IMR-90 (cell line): ENCODE data around the gene NGEF. TPM values are rescaled to one million over a fixed set of nuclear protein-coding genes. Genes with fewer than 3 reads are reported as not detected.

Experiments used
- ATAC-seq: fragments of 200-7000 bp; cut with Tn5 transposase; 2 replicates; pipeline ENCODE4 v1.9.1; 2020; ENCODE audit warnings: low read depth, mild to moderate bottlenecking, moderate library complexity
- BruUV-seq: library from RNA; stranded (reverse); fragments of 400-500 nt; replicated peaks from 2 replicates; lab custom pipeline; 2021; lab: Mats Ljungman, UMichigan
- CTCF ChIA-PET: fragments of 300-600 bp; formaldehyde crosslinking; extraction: SDS; loops from one replicate; lab custom pipeline; 2021; ENCODE audit warnings: antibody characterized with exemption; lab: Yijun Ruan, JAX
- POLR2A ChIA-PET: fragments of 300-600 bp; sonication (Branson Sonifier 250); formaldehyde crosslinking; loops from one replicate; lab custom pipeline; 2022; ENCODE audit warnings: antibody characterized with exemption; ENCODE audit not compliant: unreplicated experiment; lab: Charles Lee
- DNase-seq: peaks from one replicate; pipeline ENCODE4 v3.0.0; 2013
- H2AFZ ChIP-seq: replicated peaks from 2 replicates; pipeline ENCODE3; 2013; ENCODE audit warnings: low read length, mild to moderate bottlenecking; ENCODE audit not compliant: poor library complexity
- H2AK5ac ChIP-seq: 2 replicates; pipeline ENCODE4 v1.6.1; 2013; ENCODE audit warnings: low read depth, low read length, inconsistent platforms
- H2AK9ac ChIP-seq: replicated peaks from 2 replicates; pipeline ENCODE3; 2013; ENCODE audit warnings: mild to moderate bottlenecking, low read depth, low read length, moderate library complexity; ENCODE audit not compliant: poor library complexity
- H2BK120ac ChIP-seq: 2 replicates; pipeline ENCODE4 v1.6.1; 2013; ENCODE audit warnings: low read depth, low read length, inconsistent platforms
- H2BK15ac ChIP-seq: 3 replicates; pipeline ENCODE4 v1.6.1; 2013; ENCODE audit warnings: low read depth, low read length, inconsistent platforms
- H2BK20ac ChIP-seq: 2 replicates; pipeline ENCODE4 v1.6.1; 2013; ENCODE audit warnings: low read depth, mild to moderate bottlenecking, inconsistent platforms, low read length, moderate library complexity
- H2BK5ac ChIP-seq: 2 replicates; pipeline ENCODE4 v1.6.1; 2013; ENCODE audit warnings: mild to moderate bottlenecking, low read depth, low read length, inconsistent platforms; ENCODE audit not compliant: poor library complexity, severe bottlenecking
- H3K14ac ChIP-seq: replicated peaks from 2 replicates; pipeline ENCODE4 v1.6.1; 2013; ENCODE audit warnings: low read depth, low read length, inconsistent platforms
- H3K18ac ChIP-seq: 2 replicates; pipeline ENCODE4 v1.6.1; 2013; ENCODE audit warnings: low read depth, low read length, control low read depth
- H3K23ac ChIP-seq: 2 replicates; pipeline ENCODE4 v1.6.1; 2013; ENCODE audit warnings: low read depth, low read length, inconsistent platforms
- H3K27ac ChIP-seq: 2 replicates; pipeline ENCODE4 v1.5.1; 2013; ENCODE audit warnings: mild to moderate bottlenecking, control low read depth, low read length; ENCODE audit not compliant: insufficient read depth
- H3K27me3 ChIP-seq: 2 replicates; pipeline ENCODE4 v1.6.1; 2013; ENCODE audit warnings: low read length; ENCODE audit not compliant: control insufficient read depth, insufficient read depth
- H3K36me3 ChIP-seq: 2 replicates; pipeline ENCODE4 v1.6.1; 2013; ENCODE audit warnings: low read length, mixed read lengths; ENCODE audit not compliant: control insufficient read depth, insufficient read depth
- H3K4ac ChIP-seq: 2 replicates; pipeline ENCODE4 v1.6.1; 2013; ENCODE audit warnings: low read depth, low read length, inconsistent platforms
- H3K4me1 ChIP-seq: 2 replicates; pipeline ENCODE4 v1.6.1; 2013; ENCODE audit warnings: low read length, mixed read lengths; ENCODE audit not compliant: control insufficient read depth, insufficient read depth
- H3K4me2 ChIP-seq: 2 replicates; pipeline ENCODE4 v1.6.1; 2013; ENCODE audit warnings: low read depth, mild to moderate bottlenecking, control low read depth, low read length, moderate library complexity
- H3K4me3 ChIP-seq: 2 replicates; pipeline ENCODE4 v1.5.1; 2013; ENCODE audit warnings: low read depth, mild to moderate bottlenecking, control low read depth, low read length, moderate library complexity; ENCODE audit not compliant: insufficient read depth
- H3K56ac ChIP-seq: 2 replicates; pipeline ENCODE4 v1.6.1; 2013; ENCODE audit warnings: low read length, inconsistent platforms; ENCODE audit not compliant: insufficient read depth; ENCODE audit errors: extremely low read depth
- H3K79me1 ChIP-seq, 2 experiments: 2 replicates each; pipeline ENCODE4 v1.6.1; 2013; ENCODE audit warnings: low read length in 2 of 2, inconsistent platforms in 1 of 2, low read depth in 1 of 2
- H3K9ac ChIP-seq: 2 replicates; pipeline ENCODE4 v1.6.1; 2013; ENCODE audit warnings: low read depth, low read length, control low read depth
- H3K9me1 ChIP-seq: 2 replicates; pipeline ENCODE4 v1.6.1; 2013; ENCODE audit warnings: low read length, inconsistent platforms; ENCODE audit not compliant: insufficient read depth
- H3K9me3 ChIP-seq: 2 replicates; pipeline ENCODE4 v1.6.1; 2013; ENCODE audit warnings: low read length; ENCODE audit not compliant: control insufficient read depth, insufficient read depth
- H4K20me1 ChIP-seq: 2 replicates; pipeline ENCODE4 v1.6.1; 2013; ENCODE audit warnings: low read length, inconsistent platforms; ENCODE audit not compliant: insufficient read depth
- H4K5ac ChIP-seq: 2 replicates; pipeline ENCODE4 v1.6.1; 2013; ENCODE audit warnings: mild to moderate bottlenecking, low read depth, low read length, control low read depth
- H4K8ac ChIP-seq, 2 experiments: 2 replicates each; pipeline ENCODE4 v1.6.1; 2013; ENCODE audit warnings: low read depth in 2 of 2, low read length in 2 of 2, control low read depth in 1 of 2, inconsistent platforms in 1 of 2
- H4K91ac ChIP-seq: 2 replicates; pipeline ENCODE4 v1.6.1; 2013; ENCODE audit warnings: low read depth, low read length, inconsistent platforms; ENCODE audit not compliant: insufficient read depth
- CEBPB ChIP-seq: IDR thresholded peaks from 2 replicates; pipeline ENCODE4 v1.6.1; 2012; ENCODE audit warnings: low read depth, low read length, improper control_type of control experiment
- CHD1 ChIP-seq: IDR thresholded peaks from 2 replicates; pipeline ENCODE4 v1.6.1; 2012; ENCODE audit warnings: low read depth, low read length, improper control_type of control experiment
- CTCF ChIP-seq: conservative IDR thresholded peaks from 2 replicates; pipeline ENCODE4 v1.5.1; 2012; ENCODE audit warnings: mild to moderate bottlenecking, low read depth, low read length, improper control_type of control experiment
- ELK1 ChIP-seq: fragments of 150-350 bp; IDR thresholded peaks from 2 replicates; pipeline ENCODE4 v1.6.1; 2016; ENCODE audit warnings: low read depth, mild to moderate bottlenecking, low read length, moderate library complexity, borderline replicate concordance
- FOS ChIP-seq: fragments of 150-350 bp; IDR thresholded peaks from 2 replicates; pipeline ENCODE4 v1.6.1; 2016; ENCODE audit warnings: low read depth, low read length
- MAFK ChIP-seq: IDR thresholded peaks from 2 replicates; pipeline ENCODE4 v1.6.1; 2012; ENCODE audit warnings: low read depth, low read length, improper control_type of control experiment
- MAZ ChIP-seq: IDR thresholded peaks from 2 replicates; pipeline ENCODE4 v1.6.1; 2012; ENCODE audit warnings: low read depth, mild to moderate bottlenecking, low read length, improper control_type of control experiment, moderate library complexity, borderline replicate concordance
- NFE2L2 ChIP-seq: fragments of 150-350 bp; IDR thresholded peaks from 2 replicates; pipeline ENCODE4 v1.6.1; 2016; ENCODE audit warnings: low read depth, mild to moderate bottlenecking, low read length
- POLR2A ChIP-seq: IDR thresholded peaks from 2 replicates; pipeline ENCODE4 v1.6.1; 2012; ENCODE audit warnings: mild to moderate bottlenecking, low read depth, low read length
- RAD21 ChIP-seq: IDR thresholded peaks from 2 replicates; pipeline ENCODE4 v1.6.1; 2012; ENCODE audit warnings: low read length, improper control_type of control experiment
- RFX5 ChIP-seq: IDR thresholded peaks from 2 replicates; pipeline ENCODE4 v1.8.0; 2012; ENCODE audit warnings: low read depth, mild to moderate bottlenecking, low read length, moderate library complexity
- USF2 ChIP-seq: fragments of 150-350 bp; IDR thresholded peaks from 2 replicates; pipeline ENCODE4 v1.6.1; 2017; ENCODE audit warnings: mild to moderate bottlenecking, antibody characterized with exemption, low read length, low read depth
- WGBS, 2 experiments: methylation state at CpG; one replicate each; pipeline versions ENCODE4 v1.1.5 to v1.1.7; 2013; ENCODE audit warnings: missing lambda C conversion rate in 2 of 2; ENCODE audit not compliant: insufficient read length in 1 of 2; ENCODE audit errors: extremely low coverage in 2 of 2; 5-methylcytosine and 5-hydroxymethylcytosine counted together
- dilution Hi-C: fragments of 300-500 bp; cut with HindIII; formaldehyde crosslinking; loops from one replicate; pipeline ENCODE4 v1.14.3; 2018; ENCODE audit warnings: low sequenced_read_pairs; ENCODE audit not compliant: unreplicated experiment
- in situ Hi-C: fragments of 300-500 bp; cut with MboI; formaldehyde crosslinking; loops from 3 replicates; pipeline ENCODE4 v1.14.3; 2019; ENCODE audit warnings: low sequenced_read_pairs, inconsistent platforms, mixed read lengths
- intact Hi-C: fragments of 100-400 bp; cut with micrococcal nuclease; formaldehyde crosslinking; loops from 2 replicates; pipeline ENCODE4 v1.10.0; 2022
- polyA plus RNA-seq, 3 experiments: library from polyadenylated mRNA; depleted of rRNA; stranded (reverse); fragments of >200 nt; gene quantifications; 2 replicates each; pipeline ENCODE4 v1.2.3, GENCODE V29; 2012; ENCODE audit warnings: low replicate concordance in 1 of 3
- total RNA-seq: library from RNA; depleted of rRNA; stranded (reverse); fragments of >200 nt; gene quantifications from 2 replicates; pipeline ENCODE4 v1.2.3, GENCODE V29; 2012

Gene NGEF
- total and polyA plus RNA-seq, 2 of the 4 experiments (the other 2 are of a cell fraction) = 1.1 to 1.7 TPM

GRCh38 chr2:232920055-232920454, 93.0 kb downstream of the NGEF start:
- Histone ChIP-seq H3K23ac (no peak overlapping the region), H2AK9ac (no peak overlapping the region), H2BK15ac (no peak overlapping the region), H3K36me3 (no peaks in the 10 kb centered on the region), H2AFZ (no peak overlapping the region), H4K20me1 (no peaks in the 10 kb centered on the region), H3K9ac (no peak overlapping the region), H3K4me3 (no peak overlapping the region), H4K91ac (no peak overlapping the region), H4K8ac (no peak overlapping the region), H3K56ac (no peak overlapping the region), H3K18ac (no peak overlapping the region), H2BK5ac (no peak overlapping the region), H2BK120ac (no peak overlapping the region), H2BK20ac (no peak overlapping the region), H2AK5ac (no peak overlapping the region), H3K4me2 (no peak overlapping the region), H3K14ac (no peak overlapping the region), H3K27me3 (peaks cover 21% of the 10 kb centered on the region), H3K27ac (no peak overlapping the region), H3K9me3 (peaks cover 3% of the 10 kb centered on the region), H3K4ac (no peak overlapping the region), H3K9me1 (no peaks in the 10 kb centered on the region; the same call in 1 of the 2 replicates), H4K5ac (no peak overlapping the region), H3K4me1 (no peaks in the 10 kb centered on the region), H3K79me1 (no peaks in the 10 kb centered on the region)
- dilution Hi-C loops (no loop called here), in situ Hi-C loops (no loop called here), intact Hi-C loops (no loop called here)
- no peak for ATAC-seq
- TF ChIP-seq NFE2L2 (no peak), CEBPB (no peak), RAD21 (no peak), FOS (no peak), POLR2A (no peak), CHD1 (no peak), CTCF (no peak), RFX5 (no peak), USF2 (no peak), MAZ (no peak), MAFK (no peak), ELK1 (no peak)
- no TSS peak for BruUV-seq
- no CpG with 5 or more reads among the region's 11 CpGs for WGBS, 2 experiments
- POLR2A ChIA-PET = no interaction called here
- DNase-seq = no peak
- CTCF ChIA-PET = no interaction called here
